Liver (tissue), 9 donors: ENCODE results near the gene TIMP3. TPM values are rescaled to one million over a fixed set of nuclear protein-coding genes. Genes with fewer than 3 reads are reported as not detected.

Experiments used
- DNase-seq: peaks from one replicate; pipeline ENCODE4 v3.0.0-alpha.2; 2017; ENCODE audit warnings: low spot score
- H3K27ac ChIP-seq, 2 donors: one replicate each; pipeline ENCODE4 v1.7.0; 2013; ENCODE audit warnings: inconsistent platforms in 2 of 2, low read length in 2 of 2, control low read depth in 1 of 2, low read depth in 1 of 2, mild to moderate bottlenecking in 1 of 2
- H3K27me3 ChIP-seq, 4 donors: one replicate each; pipeline versions ENCODE4 v1.6.1 to v1.7.0; 2013; ENCODE audit warnings: low read length in 3 of 4, inconsistent platforms in 1 of 4, mild to moderate bottlenecking in 1 of 4, moderate library complexity in 1 of 4; ENCODE audit not compliant: control insufficient read depth in 4 of 4, insufficient read depth in 4 of 4
- H3K36me3 ChIP-seq, 4 donors: one replicate each; pipeline versions ENCODE4 v1.6.1 to v1.7.0; 2013; ENCODE audit warnings: low read length in 3 of 4, mild to moderate bottlenecking in 3 of 4, low read depth in 1 of 4, moderate library complexity in 1 of 4; ENCODE audit not compliant: control insufficient read depth in 4 of 4, insufficient read depth in 3 of 4
- H3K4me1 ChIP-seq, 4 donors: one replicate each; pipeline versions ENCODE4 v1.6.1 to v1.7.0; 2013; ENCODE audit warnings: low read length in 3 of 4, mild to moderate bottlenecking in 3 of 4, moderate library complexity in 1 of 4; ENCODE audit not compliant: control insufficient read depth in 4 of 4, insufficient read depth in 4 of 4
- H3K4me3 ChIP-seq, 3 donors: one replicate each; pipeline versions ENCODE4 v1.6.1 to v1.7.0; 2013; ENCODE audit warnings: low read length in 3 of 3, control low read depth in 1 of 3, low read depth in 1 of 3, mild to moderate bottlenecking in 1 of 3
- H3K9ac ChIP-seq, 2 donors: one replicate each; pipeline ENCODE4 v1.7.0; 2013; ENCODE audit warnings: low read length in 2 of 2, mild to moderate bottlenecking in 2 of 2, moderate library complexity in 2 of 2, control low read depth in 1 of 2, low read depth in 1 of 2
- H3K9me3 ChIP-seq, 4 donors: one replicate each; pipeline versions ENCODE4 v1.6.1 to v1.7.0; 2013; ENCODE audit warnings: low read length in 3 of 4; ENCODE audit not compliant: control insufficient read depth in 4 of 4
- FOXA1 ChIP-seq: IDR thresholded peaks from 2 replicates; pipeline ENCODE4 v1.6.1; 2016; ENCODE audit warnings: antibody characterized with exemption
- FOXA2 ChIP-seq: IDR thresholded peaks from 2 replicates; pipeline ENCODE4 v1.6.1; 2016; ENCODE audit warnings: antibody characterized with exemption
- GABPA ChIP-seq, 2 donors: IDR thresholded peaks in 1 of 2; conservative IDR thresholded peaks in 1 of 2; 2 replicates each; pipeline ENCODE4 v1.6.1; 2016; ENCODE audit warnings: antibody characterized with exemption in 2 of 2, mild to moderate bottlenecking in 1 of 2, moderate library complexity in 1 of 2
- HNF4A ChIP-seq, 2 donors: conservative IDR thresholded peaks; 2 replicates each; pipeline ENCODE4 v1.6.1; 2016; ENCODE audit warnings: antibody characterized with exemption in 2 of 2, mild to moderate bottlenecking in 2 of 2
- HNF4G ChIP-seq: IDR thresholded peaks from 2 replicates; pipeline ENCODE4 v1.6.1; 2016; ENCODE audit warnings: antibody characterized with exemption
- RAD21 ChIP-seq, 2 donors: IDR thresholded peaks; 2 replicates each; pipeline ENCODE4 v1.6.1; 2016; ENCODE audit warnings: antibody characterized with exemption in 2 of 2, mild to moderate bottlenecking in 2 of 2
- YY1 ChIP-seq: IDR thresholded peaks from 2 replicates; pipeline ENCODE4 v1.6.1; 2016; ENCODE audit warnings: antibody characterized with exemption, mild to moderate bottlenecking
- WGBS: extraction: QIAGEN DNeasy Blood & Tissue Kit; methylation state at CpG from one replicate; pipeline ENCODE4 v1.1.7; 2013; 5-methylcytosine and 5-hydroxymethylcytosine counted together
- polyA plus RNA-seq, 2 donors: library from polyadenylated mRNA; stranded (reverse) in 1 of 2; unstranded in 1 of 2; fragments of 200-250 nt in 1 of 2; fragments of >200 nt in 1 of 2; fragmentation: Nextera tagmentation in 1 of 2; extraction: Ambion mirVana in 1 of 2; gene quantifications; one replicate each; pipeline versions ENCODE4 v1.2.1 to v1.2.3, GENCODE V29; 2013 to 2015
- total RNA-seq, 2 donors: library from RNA; depleted of rRNA; stranded (reverse); fragments of >200 nt; gene quantifications; one replicate each; pipeline ENCODE4 v1.2.3, GENCODE V29; 2014
- TF ChIP-seq, protein P1 (sequence below): IDR thresholded peaks from 2 replicates; pipeline ENCODE4 v1.6.1; 2016; ENCODE audit warnings: antibody characterized with exemption
- TF ChIP-seq, protein P2 (sequence below): IDR thresholded peaks from 2 replicates; pipeline ENCODE4 v1.6.1; 2016; ENCODE audit warnings: antibody characterized with exemption
- TF ChIP-seq, protein P3 (sequence below): fragments of 150-350 bp; IDR thresholded peaks from 2 replicates; pipeline ENCODE4 v1.5.1; 2017; ENCODE audit warnings: improper control_type of control experiment, low read depth, low read length; ENCODE audit not compliant: missing input control
- TF ChIP-seq, protein P4 (sequence below): IDR thresholded peaks from 2 replicates; pipeline ENCODE4 v1.6.1; 2016; ENCODE audit warnings: antibody characterized with exemption, mild to moderate bottlenecking
- TF ChIP-seq, protein P5 (sequence below): IDR thresholded peaks from 2 replicates; pipeline ENCODE4 v1.6.1; 2016; ENCODE audit warnings: antibody characterized with exemption
- donor health status: healthy.
- donor health status: healthy.
- donor health status: healthy.
- donor health status: healthy.
- donor health status: healthy.

TIMP3 gene
- total and polyA plus RNA-seq, 4 donors = 28.0 to 44.0 (median 31.2) TPM

DNA sequence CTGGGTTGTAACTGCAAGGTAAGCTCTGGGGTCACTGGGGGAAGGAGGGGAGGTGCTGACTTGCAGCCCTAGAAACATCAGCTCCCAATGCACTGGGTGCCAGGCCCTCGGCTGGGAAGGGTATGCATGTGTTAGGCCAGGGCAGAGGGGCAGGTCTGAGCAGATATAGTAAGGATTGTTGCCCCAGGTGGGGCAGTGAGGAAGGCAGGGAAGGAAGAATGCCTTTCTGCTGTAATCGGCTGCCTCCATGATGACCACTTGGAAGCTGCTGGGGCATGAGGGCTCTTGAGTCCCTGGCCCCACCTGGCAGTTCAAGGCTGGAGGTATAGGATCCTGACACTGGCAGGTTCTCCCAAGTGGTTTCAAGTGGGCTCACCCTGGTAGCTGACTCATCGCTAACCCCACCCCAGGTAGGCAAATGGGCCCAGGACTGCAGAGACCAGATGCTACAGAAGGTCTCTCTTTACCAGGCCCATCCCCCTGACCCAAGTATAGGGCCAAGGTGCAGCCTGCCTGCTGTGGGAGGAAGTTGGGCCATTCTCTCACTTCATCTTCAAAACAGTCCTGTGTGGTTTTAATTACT, 56.7 kb downstream of the TIMP3 start (continued):
- TF ChIP-seq, protein P1, sequence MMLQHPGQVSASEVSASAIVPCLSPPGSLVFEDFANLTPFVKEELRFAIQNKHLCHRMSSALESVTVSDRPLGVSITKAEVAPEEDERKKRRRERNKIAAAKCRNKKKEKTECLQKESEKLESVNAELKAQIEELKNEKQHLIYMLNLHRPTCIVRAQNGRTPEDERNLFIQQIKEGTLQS = no peak
- TF ChIP-seq, protein P2, sequence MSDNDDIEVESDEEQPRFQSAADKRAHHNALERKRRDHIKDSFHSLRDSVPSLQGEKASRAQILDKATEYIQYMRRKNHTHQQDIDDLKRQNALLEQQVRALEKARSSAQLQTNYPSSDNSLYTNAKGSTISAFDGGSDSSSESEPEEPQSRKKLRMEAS = no peak

DNA sequence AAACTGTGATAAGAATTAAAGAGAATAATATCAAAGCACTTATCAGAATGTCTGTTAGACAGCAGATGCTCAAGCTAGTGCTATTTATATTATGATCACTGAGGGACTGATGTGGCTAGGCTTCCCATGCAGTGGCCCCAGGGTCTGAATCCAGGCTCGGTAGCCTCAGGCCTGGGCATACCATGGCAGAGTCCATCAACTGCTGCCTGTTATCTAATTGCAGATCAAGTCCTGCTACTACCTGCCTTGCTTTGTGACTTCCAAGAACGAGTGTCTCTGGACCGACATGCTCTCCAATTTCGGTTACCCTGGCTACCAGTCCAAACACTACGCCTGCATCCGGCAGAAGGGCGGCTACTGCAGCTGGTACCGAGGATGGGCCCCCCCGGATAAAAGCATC, 57.5 kb downstream of the TIMP3 start:
- Histone ChIP-seq H3K4me1 (no peaks in the 10 kb centered on the region), H3K9me3 (no peaks in the 10 kb centered on the region), H3K27ac (no peak overlapping the region), H3K9ac (no peak overlapping the region), H3K27me3 (no peaks in the 10 kb centered on the region), H3K4me3 (no peak overlapping the region), H3K36me3 (peaks cover 0 to 20% (median 18%) of the 10 kb centered on the region in 4 donors)
- WGBS = 93% methylated on average over 9 of the region's 9 CpGs
- no peak for DNase-seq
- TF ChIP-seq, protein P3, sequence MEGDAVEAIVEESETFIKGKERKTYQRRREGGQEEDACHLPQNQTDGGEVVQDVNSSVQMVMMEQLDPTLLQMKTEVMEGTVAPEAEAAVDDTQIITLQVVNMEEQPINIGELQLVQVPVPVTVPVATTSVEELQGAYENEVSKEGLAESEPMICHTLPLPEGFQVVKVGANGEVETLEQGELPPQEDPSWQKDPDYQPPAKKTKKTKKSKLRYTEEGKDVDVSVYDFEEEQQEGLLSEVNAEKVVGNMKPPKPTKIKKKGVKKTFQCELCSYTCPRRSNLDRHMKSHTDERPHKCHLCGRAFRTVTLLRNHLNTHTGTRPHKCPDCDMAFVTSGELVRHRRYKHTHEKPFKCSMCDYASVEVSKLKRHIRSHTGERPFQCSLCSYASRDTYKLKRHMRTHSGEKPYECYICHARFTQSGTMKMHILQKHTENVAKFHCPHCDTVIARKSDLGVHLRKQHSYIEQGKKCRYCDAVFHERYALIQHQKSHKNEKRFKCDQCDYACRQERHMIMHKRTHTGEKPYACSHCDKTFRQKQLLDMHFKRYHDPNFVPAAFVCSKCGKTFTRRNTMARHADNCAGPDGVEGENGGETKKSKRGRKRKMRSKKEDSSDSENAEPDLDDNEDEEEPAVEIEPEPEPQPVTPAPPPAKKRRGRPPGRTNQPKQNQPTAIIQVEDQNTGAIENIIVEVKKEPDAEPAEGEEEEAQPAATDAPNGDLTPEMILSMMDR = no peak
- TF ChIP-seq FOXA2 = no peak
- no peak for TF ChIP-seq RAD21 (IDR thresholded peaks at IDR 0.05)
- no peak for TF ChIP-seq HNF4A (conservative IDR thresholded peaks at IDR 0.05)
- TF ChIP-seq, protein P4, sequence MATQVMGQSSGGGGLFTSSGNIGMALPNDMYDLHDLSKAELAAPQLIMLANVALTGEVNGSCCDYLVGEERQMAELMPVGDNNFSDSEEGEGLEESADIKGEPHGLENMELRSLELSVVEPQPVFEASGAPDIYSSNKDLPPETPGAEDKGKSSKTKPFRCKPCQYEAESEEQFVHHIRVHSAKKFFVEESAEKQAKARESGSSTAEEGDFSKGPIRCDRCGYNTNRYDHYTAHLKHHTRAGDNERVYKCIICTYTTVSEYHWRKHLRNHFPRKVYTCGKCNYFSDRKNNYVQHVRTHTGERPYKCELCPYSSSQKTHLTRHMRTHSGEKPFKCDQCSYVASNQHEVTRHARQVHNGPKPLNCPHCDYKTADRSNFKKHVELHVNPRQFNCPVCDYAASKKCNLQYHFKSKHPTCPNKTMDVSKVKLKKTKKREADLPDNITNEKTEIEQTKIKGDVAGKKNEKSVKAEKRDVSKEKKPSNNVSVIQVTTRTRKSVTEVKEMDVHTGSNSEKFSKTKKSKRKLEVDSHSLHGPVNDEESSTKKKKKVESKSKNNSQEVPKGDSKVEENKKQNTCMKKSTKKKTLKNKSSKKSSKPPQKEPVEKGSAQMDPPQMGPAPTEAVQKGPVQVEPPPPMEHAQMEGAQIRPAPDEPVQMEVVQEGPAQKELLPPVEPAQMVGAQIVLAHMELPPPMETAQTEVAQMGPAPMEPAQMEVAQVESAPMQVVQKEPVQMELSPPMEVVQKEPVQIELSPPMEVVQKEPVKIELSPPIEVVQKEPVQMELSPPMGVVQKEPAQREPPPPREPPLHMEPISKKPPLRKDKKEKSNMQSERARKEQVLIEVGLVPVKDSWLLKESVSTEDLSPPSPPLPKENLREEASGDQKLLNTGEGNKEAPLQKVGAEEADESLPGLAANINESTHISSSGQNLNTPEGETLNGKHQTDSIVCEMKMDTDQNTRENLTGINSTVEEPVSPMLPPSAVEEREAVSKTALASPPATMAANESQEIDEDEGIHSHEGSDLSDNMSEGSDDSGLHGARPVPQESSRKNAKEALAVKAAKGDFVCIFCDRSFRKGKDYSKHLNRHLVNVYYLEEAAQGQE = no peak
- TF ChIP-seq GABPA (IDR thresholded peaks at IDR 0.05 in 1 of 2, conservative IDR thresholded peaks at IDR 0.05 in 1 of 2) = no peak
- no peak for TF ChIP-seq HNF4G
- TF ChIP-seq FOXA1 = no peak
- no peak for TF ChIP-seq YY1
- TF ChIP-seq, protein P5, sequence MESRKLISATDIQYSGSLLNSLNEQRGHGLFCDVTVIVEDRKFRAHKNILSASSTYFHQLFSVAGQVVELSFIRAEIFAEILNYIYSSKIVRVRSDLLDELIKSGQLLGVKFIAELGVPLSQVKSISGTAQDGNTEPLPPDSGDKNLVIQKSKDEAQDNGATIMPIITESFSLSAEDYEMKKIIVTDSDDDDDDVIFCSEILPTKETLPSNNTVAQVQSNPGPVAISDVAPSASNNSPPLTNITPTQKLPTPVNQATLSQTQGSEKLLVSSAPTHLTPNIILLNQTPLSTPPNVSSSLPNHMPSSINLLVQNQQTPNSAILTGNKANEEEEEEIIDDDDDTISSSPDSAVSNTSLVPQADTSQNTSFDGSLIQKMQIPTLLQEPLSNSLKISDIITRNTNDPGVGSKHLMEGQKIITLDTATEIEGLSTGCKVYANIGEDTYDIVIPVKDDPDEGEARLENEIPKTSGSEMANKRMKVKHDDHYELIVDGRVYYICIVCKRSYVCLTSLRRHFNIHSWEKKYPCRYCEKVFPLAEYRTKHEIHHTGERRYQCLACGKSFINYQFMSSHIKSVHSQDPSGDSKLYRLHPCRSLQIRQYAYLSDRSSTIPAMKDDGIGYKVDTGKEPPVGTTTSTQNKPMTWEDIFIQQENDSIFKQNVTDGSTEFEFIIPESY = no peak
- TF ChIP-seq, protein P1 = no peak
